ENCODE data around the gene DNTTIP2.
A peak's percentile ranks its signal among the peaks of the same experiment; 100 is the strongest.
"Not testable (repeated sequence)": the region's sequence is repeated elsewhere in the genome, so short reads cannot be mapped to it uniquely, and the experiment has no call there.

DNTTIP2 gene

GRCh38 chr1:93850687-93851326 lies 28.2 kb downstream of the DNTTIP2 start:
- H4K20me1 ChIP-seq (ENCODE audit: insufficient read depth, low read length); H2AFZ ChIP-seq (ENCODE audit: low read depth, low read length); H3K27ac ChIP-seq (ENCODE audit: low read length); H3K4me2 ChIP-seq (ENCODE audit: insufficient read depth, low read length); H3K79me2 ChIP-seq (ENCODE audit: insufficient read depth, low read length); H3K27me3 ChIP-seq (ENCODE audit: insufficient read depth, low read length, poor library complexity); H3K4me3 ChIP-seq (ENCODE audit: low read depth in 1 of 2, low read length in 2 of 2); ATAC-seq (ENCODE audit: insufficient read depth, low read depth); H3K36me3 ChIP-seq (ENCODE audit: insufficient read depth, low read length); H3K9me3 ChIP-seq (ENCODE audit: insufficient read depth, low read length, severe bottlenecking); H3K9ac ChIP-seq (ENCODE audit: low read depth, low read length): not testable (repeated sequence)
- peak; percentile 38 for DNase-seq
- H3K4me1 ChIP-seq (ENCODE audit: insufficient read depth, low read length) = peaks cover 12% of the 10 kb centered on the region
- TF ChIP-seq CTCF (IDR thresholded peaks at IDR 0.05; ENCODE audit: borderline replicate concordance, extremely low read depth, low read length, poor library complexity, severe bottlenecking) = peak; percentile 26

DNA sequence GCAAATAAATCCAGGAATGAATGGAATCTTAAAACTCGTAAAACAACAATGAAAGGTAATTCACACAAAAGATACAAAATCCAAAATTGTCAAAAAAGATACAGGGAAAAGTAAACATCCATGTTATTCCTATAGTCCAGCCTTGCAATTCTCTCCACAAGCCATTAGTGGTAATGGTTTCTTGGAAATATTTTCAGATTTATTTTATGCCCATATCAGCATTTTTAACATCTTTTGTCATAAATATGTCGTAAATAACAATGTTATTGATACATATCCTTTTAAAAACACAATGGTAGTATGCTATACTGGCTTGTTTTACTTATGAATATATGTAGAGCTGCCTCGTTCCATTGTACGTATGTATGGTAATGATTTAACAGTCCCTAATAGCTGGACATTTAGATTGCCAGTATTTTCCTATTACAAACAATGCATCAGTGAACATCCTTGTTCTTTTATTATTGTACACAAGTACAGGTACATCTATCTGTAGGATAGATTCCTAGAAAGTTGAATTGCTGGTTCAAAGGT lies 30.6 kb downstream of the DNTTIP2 start:
- Histone ChIP-seq H3K9me3 (ENCODE audit: insufficient read depth, low read length, severe bottlenecking) (no peaks in the 10 kb centered on the region), H3K9ac (ENCODE audit: low read depth, low read length) (peak overlapping the region; percentile 93), H3K4me1 (ENCODE audit: insufficient read depth, low read length) (peaks cover 33% of the 10 kb centered on the region), H3K4me2 (ENCODE audit: insufficient read depth, low read length) (peak overlapping the region; percentile 70), H3K27me3 (ENCODE audit: insufficient read depth, low read length, poor library complexity) (no peaks in the 10 kb centered on the region), H3K36me3 (ENCODE audit: insufficient read depth, low read length) (no peaks in the 10 kb centered on the region), H4K20me1 (ENCODE audit: insufficient read depth, low read length) (no peaks in the 10 kb centered on the region), H2AFZ (ENCODE audit: low read depth, low read length) (peak overlapping the region; percentile 83), H3K79me2 (ENCODE audit: insufficient read depth, low read length) (no peaks in the 10 kb centered on the region; the same call in 1 of the 2 replicates), H3K4me3 (ENCODE audit: low read depth in 1 of 2, low read length in 2 of 2) (peak overlapping the region; percentile 69 to 75), H3K27ac (ENCODE audit: low read length) (peak overlapping the region; percentile 91)
- no peak for ATAC-seq (ENCODE audit: insufficient read depth, low read depth)
- DNase-seq = no peak
- no peak for TF ChIP-seq CTCF (IDR thresholded peaks at IDR 0.05; ENCODE audit: borderline replicate concordance, extremely low read depth, low read length, poor library complexity, severe bottlenecking)
- TF ChIP-seq EZH2 (IDR thresholded peaks at IDR 0.05; ENCODE audit: borderline replicate concordance, low read depth, low read length, severe bottlenecking) = no peak

DNA sequence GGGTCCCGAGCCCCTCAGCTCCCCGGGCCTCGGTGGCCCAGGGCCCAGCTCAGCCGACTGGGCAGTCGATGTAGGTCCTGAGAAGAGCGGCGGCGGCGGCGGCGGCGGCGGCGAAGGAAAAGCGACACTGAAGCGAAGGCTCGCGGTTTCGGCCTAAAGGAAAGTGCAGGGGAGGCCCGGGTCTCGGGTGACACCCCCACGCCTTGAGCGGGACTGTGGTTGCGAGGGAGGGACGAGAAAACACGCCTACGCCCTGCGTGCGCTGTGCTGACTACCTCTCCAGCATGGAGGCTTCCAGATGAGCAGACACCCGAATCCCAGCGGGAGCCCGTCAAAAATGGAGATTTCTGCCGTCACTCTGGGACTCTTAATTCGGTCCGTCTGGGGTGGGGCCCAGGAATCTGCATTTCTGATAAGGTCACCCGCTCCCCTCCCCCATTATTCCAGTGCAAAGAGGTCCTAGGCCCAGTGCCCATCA lies 31.2 kb downstream of the DNTTIP2 start:
- Histone ChIP-seq H3K27me3 (ENCODE audit: insufficient read depth, low read length, poor library complexity) (no peaks in the 10 kb centered on the region), H3K4me3 (ENCODE audit: low read depth in 1 of 2, low read length in 2 of 2) (peak overlapping the region; percentile 69 to 75), H3K4me1 (ENCODE audit: insufficient read depth, low read length) (peaks cover 33% of the 10 kb centered on the region), H3K79me2 (ENCODE audit: insufficient read depth, low read length) (no peaks in the 10 kb centered on the region; the same call in 1 of the 2 replicates), H2AFZ (ENCODE audit: low read depth, low read length) (peak overlapping the region; percentile 83), H3K9me3 (ENCODE audit: insufficient read depth, low read length, severe bottlenecking) (no peaks in the 10 kb centered on the region), H3K4me2 (ENCODE audit: insufficient read depth, low read length) (peak overlapping the region; percentile 70), H3K36me3 (ENCODE audit: insufficient read depth, low read length) (no peaks in the 10 kb centered on the region; the same call in 1 of the 2 replicates), H3K9ac (ENCODE audit: low read depth, low read length) (peak overlapping the region; percentile 93), H4K20me1 (ENCODE audit: insufficient read depth, low read length) (no peaks in the 10 kb centered on the region), H3K27ac (ENCODE audit: low read length) (peak overlapping the region; percentile 91)
- TF ChIP-seq CTCF (IDR thresholded peaks at IDR 0.05; ENCODE audit: borderline replicate concordance, extremely low read depth, low read length, poor library complexity, severe bottlenecking) (no peak), EZH2 (IDR thresholded peaks at IDR 0.05; ENCODE audit: borderline replicate concordance, low read depth, low read length, severe bottlenecking) (no peak)
- ATAC-seq (ENCODE audit: insufficient read depth, low read depth) (peak; percentile 47), DNase-seq (peak; percentile 83)
